HepG2 (cell line): ENCODE measurements around the gene WNT10A. TPM values are rescaled to one million over a fixed set of nuclear protein-coding genes. Genes with fewer than 3 reads are reported as not detected.
A peak's percentile ranks its signal among the peaks of the same experiment; 100 is the strongest.

Source experiments
- ATAC-seq: fragments of 200-7000 bp; cut with Tn5 transposase; 3 replicates; pipeline ENCODE4 v1.9.1; 2020; ENCODE audit warnings: mild to moderate bottlenecking, moderate library complexity
- BruUV-seq: library from RNA; stranded (reverse); fragments of 400-500 nt; replicated peaks from 2 replicates; lab custom pipeline; 2021; lab: Mats Ljungman, UMichigan
- CTCF ChIA-PET: fragments of 300-600 bp; formaldehyde crosslinking; extraction: SDS; loops from one replicate; lab custom pipeline; 2021; ENCODE audit warnings: low total read pairs, inconsistent platforms, low intra/inter-chr PET ratio; lab: Yijun Ruan, JAX
- POLR2A ChIA-PET: fragments of 350-600 bp; sonication (Branson Sonifier 250); formaldehyde crosslinking; loops from one replicate; lab custom pipeline; 2020; ENCODE audit warnings: antibody characterized with exemption, inconsistent platforms; lab: Yijun Ruan, JAX
- DNase-seq: peaks from one replicate; pipeline ENCODE4 v3.0.0-alpha.2; 2015; ENCODE audit warnings: low spot score
- FAIRE-seq: peaks from 3 replicates; lab custom pipeline; 2011; peaks lifted over from hg19 to GRCh38; lab: Jason Lieb, UNC
- H2AFZ ChIP-seq: one replicate; pipeline ENCODE4 v1.6.1; 2011; ENCODE audit warnings: low read length, inconsistent platforms
- H3K27ac ChIP-seq: fragments of 300-600 bp; 3 replicates; pipeline ENCODE4 v1.8.0; 2011; ENCODE audit warnings: mixed run types, mild to moderate bottlenecking, mixed read lengths, low read length, inconsistent platforms; ENCODE audit not compliant: insufficient read depth; ENCODE audit errors: extremely low read length
- H3K27me3 ChIP-seq, 2 experiments: fragments of 200-600 bp in 1 of 2; 2 replicates in 1 of 2; 3 replicates in 1 of 2; pipeline versions ENCODE4 v1.6.0 to v1.8.0; 2011; ENCODE audit warnings: low read length in 2 of 2, mild to moderate bottlenecking in 2 of 2, moderate library complexity in 2 of 2, inconsistent platforms in 1 of 2; ENCODE audit not compliant: insufficient read depth in 2 of 2, control insufficient read depth in 1 of 2
- H3K36me3 ChIP-seq, 2 experiments: fragments of 200-600 bp in 1 of 2; replicated peaks in 1 of 2; 2 replicates in 1 of 2; 3 replicates in 1 of 2; pipeline versions ENCODE4 v1.5.1 to v1.8.0; 2011; ENCODE audit warnings: low read length in 2 of 2, inconsistent platforms in 1 of 2; ENCODE audit not compliant: insufficient read depth in 2 of 2, control insufficient read depth in 1 of 2
- H3K4me1 ChIP-seq: 2 replicates; pipeline ENCODE4 v1.5.1; 2012; ENCODE audit warnings: low read length, inconsistent platforms; ENCODE audit not compliant: insufficient read depth
- H3K4me2 ChIP-seq: 2 replicates; pipeline ENCODE4 v1.6.0; 2011; ENCODE audit warnings: low read depth, low read length, inconsistent platforms
- H3K4me3 ChIP-seq, 3 experiments: fragments of 200-600 bp in 1 of 3; sonication (generic), shearing (Covaris generic) in 1 of 3; replicated peaks in 1 of 3; 2 replicates each; pipeline ENCODE4 v1.5.1; 2011 to 2016; ENCODE audit warnings: low read length in 3 of 3, inconsistent platforms in 2 of 3, low read depth in 2 of 3, mild to moderate bottlenecking in 2 of 3, control low read depth in 1 of 3, mixed read lengths in 1 of 3; ENCODE audit not compliant: insufficient read depth in 1 of 3
- H3K79me2 ChIP-seq: one replicate; pipeline ENCODE4 v1.6.1; 2011; ENCODE audit warnings: low read length, inconsistent platforms; ENCODE audit not compliant: insufficient read depth
- H3K9ac ChIP-seq: 2 replicates; pipeline ENCODE4 v1.6.0; 2011; ENCODE audit warnings: mild to moderate bottlenecking, low read depth, low read length, inconsistent platforms; ENCODE audit not compliant: insufficient read depth
- H3K9me3 ChIP-seq: 2 replicates; pipeline ENCODE4 v1.5.1; 2012; ENCODE audit warnings: mild to moderate bottlenecking, low read length
- H4K20me1 ChIP-seq: 2 replicates; pipeline ENCODE4 v1.6.0; 2011; ENCODE audit warnings: inconsistent platforms, mild to moderate bottlenecking, low read length, moderate library complexity; ENCODE audit not compliant: insufficient read depth
- ATF4 ChIP-seq, 2 experiments: fragments of 450-650 bp in 1 of 2; sonication (generic) in 1 of 2; formaldehyde crosslinking; IDR thresholded peaks; 2 replicates each; pipeline versions ENCODE4 v1.5.0 to v1.8.0; 2020 to 2022; ENCODE audit warnings: mild to moderate bottlenecking in 1 of 2, missing genetic modification reagents in 1 of 2
- CREM ChIP-seq, 2 experiments: sonication (generic) in 1 of 2; formaldehyde crosslinking in 1 of 2; IDR thresholded peaks; 2 replicates each; pipeline versions ENCODE4 v1.4.0 to v1.6.1; 2016 to 2020; ENCODE audit warnings: antibody characterized with exemption in 1 of 2, mild to moderate bottlenecking in 1 of 2, missing genetic modification reagents in 1 of 2
- KDM4B ChIP-seq: sonication (generic); formaldehyde crosslinking; IDR thresholded peaks from 2 replicates; pipeline ENCODE4 v1.4.0; 2020; ENCODE audit warnings: missing genetic modification reagents
- MAFK ChIP-seq, 2 experiments: IDR thresholded peaks in 1 of 2; conservative IDR thresholded peaks in 1 of 2; 2 replicates each; pipeline ENCODE4 v1.6.1; 2011; ENCODE audit warnings: improper control_type of control experiment in 2 of 2, low read length in 2 of 2
- MNT ChIP-seq: fragments of 450-650 bp; IDR thresholded peaks from 2 replicates; pipeline ENCODE4 v1.6.1; 2016
- POLR2AphosphoS5 ChIP-seq: IDR thresholded peaks from 2 replicates; pipeline ENCODE4 v1.6.1; 2012; ENCODE audit warnings: low read depth, low read length
- RFX1 ChIP-seq: fragments of 450-650 bp; IDR thresholded peaks from 2 replicates; pipeline ENCODE4 v1.6.1; 2017
- SALL1 ChIP-seq: sonication (generic); formaldehyde crosslinking; IDR thresholded peaks from 2 replicates; pipeline ENCODE4 v1.8.0; 2022; ENCODE audit warnings: mild to moderate bottlenecking, missing genetic modification reagents
- WGBS: methylation state at CpG from one replicate; pipeline ENCODE4 v1.1.6; 2017; ENCODE audit warnings: low lambda C conversion rate; 5-methylcytosine and 5-hydroxymethylcytosine counted together
- in situ Hi-C: cut with HindIII; loops from 2 replicates; pipeline ENCODE4 v1.10.0; 2017; ENCODE audit warnings: low pct_unique_long_range_greater_than_20kb; ENCODE audit not compliant: extremely low pct_ligation_motif_present
- intact Hi-C: fragments of 100-400 bp; cut with micrococcal nuclease; formaldehyde crosslinking; loops from one replicate; pipeline ENCODE4 v1.10.0; 2022; ENCODE audit not compliant: unreplicated experiment
- polyA plus RNA-seq, 8 experiments: library from polyadenylated mRNA; depleted of rRNA in 3 of 8; stranded (reverse) in 7 of 8; unstranded in 1 of 8; fragments of >200 nt; fragmentation: Illumina TruSeq in 4 of 8; extraction: Trizol in 4 of 8; gene quantifications; 2 replicates each; pipeline versions ENCODE4 v1.2.1 to v1.2.3, GENCODE V29; 2011 to 2016; ENCODE audit warnings: low read depth in 4 of 8, missing spikeins in 1 of 8, mixed read lengths in 1 of 8; ENCODE audit not compliant: insufficient read depth in 1 of 8
- total RNA-seq, 5 experiments: library from RNA; depleted of rRNA; stranded (reverse); fragments of >200 nt; fragmentation: Illumina TruSeq; extraction: Trizol; gene quantifications; 2 replicates each; pipeline ENCODE4 v1.2.3, GENCODE V29; 2016; ENCODE audit warnings: low read depth in 1 of 5

Gene WNT10A
- total and polyA plus RNA-seq, 2 of the 13 experiments (the other 11 are each of a cell fraction or from before 2014, with no cell fraction given), result 0.03 TPM; not detected in 1

GRCh38 chr2:218869064-218869463, 11.6 kb upstream of the WNT10A start:
- Histone ChIP-seq H3K4me1 (no peaks in the 10 kb centered on the region; the same call in 1 of the 2 replicates), H4K20me1 (no peaks in the 10 kb centered on the region), H3K27me3 (peaks cover 11 to 92% of the 10 kb centered on the region in 2 experiments; a peak in 4 of 5 replicates), H3K4me2 (no peak overlapping the region), H3K4me3 (no peak overlapping the region), H3K36me3 (no peaks in the 10 kb centered on the region), H3K9me3 (no peaks in the 10 kb centered on the region), H3K27ac (no peak overlapping the region), H3K79me2 (no peaks in the 10 kb centered on the region), H2AFZ (no peak overlapping the region), H3K9ac (no peak overlapping the region)
- no peak for TF ChIP-seq RFX1
- no peak for TF ChIP-seq POLR2AphosphoS5
- TF ChIP-seq CREM (IDR thresholded peaks at IDR 0.05), result no peak
- no peak for TF ChIP-seq CREM (CRISPR knock-in tag; IDR thresholded peaks at IDR 0.05)
- TF ChIP-seq SALL1 (CRISPR knock-in tag), result no peak
- TF ChIP-seq MAFK (conservative IDR thresholded peaks at IDR 0.05 in 1 of 2, IDR thresholded peaks at IDR 0.05 in 1 of 2; ENCODE audit: low read length in 2 of 2), result no peak
- TF ChIP-seq MNT, result peak; percentile 94
- no peak for TF ChIP-seq KDM4B
- TF ChIP-seq ATF4 (CRISPR knock-in tag; IDR thresholded peaks at IDR 0.05), result no peak
- BruUV-seq, result no TSS peak
- intact Hi-C loops (loop anchor here (10.0 kb wide), 2 partner anchors 86 to 116 kb away; partner anchors contain the start of genes CDK5R2 and FEV), in situ Hi-C loops (no loop called here)
- ChIA-PET CTCF (no interaction called here), POLR2A (no interaction called here)
- DNase-seq (no peak), ATAC-seq (no peak), FAIRE-seq (no peak)
- 51% methylated on average over 9 of the region's 9 CpGs for WGBS
